ENCODE results near the gene ALG9.
"Not testable (repeated sequence)": the region's sequence is repeated elsewhere in the genome, so short reads cannot be mapped to it uniquely, and the experiment has no call there.

- TF ChIP-seq CTCF (IDR thresholded peaks at IDR 0.05; ENCODE audit: extremely low read depth in 1 of 2, insufficient read depth in 1 of 2, low read depth in 1 of 2, low read length in 2 of 2); EZH2 (IDR thresholded peaks at IDR 0.05; ENCODE audit: borderline replicate concordance, low read depth, low read length, severe bottlenecking); POLR2AphosphoS5 (IDR thresholded peaks at IDR 0.05; ENCODE audit: insufficient read depth, low read depth, low read length); POLR2A (IDR thresholded peaks at IDR 0.05; ENCODE audit: low read depth, low read length); MAX (IDR thresholded peaks at IDR 0.05; ENCODE audit: insufficient read depth, insufficient read length); JUN (IDR thresholded peaks at IDR 0.05; ENCODE audit: borderline replicate concordance, insufficient read depth, insufficient read length, low read depth); GATA2 (IDR thresholded peaks at IDR 0.05; ENCODE audit: insufficient read depth, insufficient read length, low read depth, low read length); FOS (IDR thresholded peaks at IDR 0.05; ENCODE audit: borderline replicate concordance, insufficient read depth, low read length); MYC (IDR thresholded peaks at IDR 0.05; ENCODE audit: low read depth, low read length): not testable (repeated sequence)
Observed at GRCh38 chr11:111885053-111885452, 13.7 kb upstream of the ALG9 start.

Measured in endothelial cell of umbilical vein (primary cell).